K562 (cell line): ENCODE data around the gene EWSR1. TPM values are rescaled to one million over a fixed set of nuclear protein-coding genes. Genes with fewer than 3 reads are reported as not detected.

ENCODE experiments used
- ATAC-seq: fragments of 200-7000 bp; cut with Tn5 transposase; 3 replicates; pipeline ENCODE4 v1.9.1; 2020; ENCODE audit warnings: moderate library complexity
- BruUV-seq: library from RNA; stranded (reverse); fragments of 400-500 nt; replicated peaks from 2 replicates; lab custom pipeline; 2021; lab: Mats Ljungman, UMichigan
- CTCF ChIA-PET: fragments of 300-600 bp; formaldehyde crosslinking; extraction: SDS; loops from one replicate; lab custom pipeline; 2021; ENCODE audit warnings: low intra/inter-chr PET ratio; lab: Yijun Ruan, JAX
- POLR2A ChIA-PET: fragments of 300-600, 350-650 bp; sonication (Branson Sonifier 250); formaldehyde crosslinking; extraction: SDS; loops from one replicate; lab custom pipeline; 2021; ENCODE audit warnings: antibody characterized with exemption, inconsistent platforms; lab: Yijun Ruan, JAX
- DNase-seq, 4 experiments: peaks; one replicate each; pipeline versions ENCODE4 v3.0.0 to v3.0.0-alpha.2; 2011 to 2018; ENCODE audit warnings: low spot score in 3 of 4, mixed read lengths in 3 of 4; ENCODE audit errors: extremely low read depth in 1 of 4
- FAIRE-seq: peaks from 2 replicates; lab custom pipeline; 2011; peaks lifted over from hg19 to GRCh38; lab: Jason Lieb, UNC
- H2AFZ ChIP-seq: 2 replicates; pipeline ENCODE4 v1.6.0; 2011; ENCODE audit warnings: low read depth, low read length, control low read depth, inconsistent platforms
- H3K27ac ChIP-seq: fragments of 200-600 bp; 3 replicates; pipeline ENCODE4 v1.8.0; 2011; ENCODE audit warnings: low read depth, mild to moderate bottlenecking, control low read depth, inconsistent platforms, low read length, moderate library complexity, mixed read lengths; ENCODE audit errors: extremely low read depth
- H3K27me3 ChIP-seq, 2 experiments: fragments of 300-600 bp in 1 of 2; 2 replicates in 1 of 2; 3 replicates in 1 of 2; pipeline versions ENCODE4 v1.6.0 to v1.8.0; 2011; ENCODE audit warnings: inconsistent platforms in 2 of 2, low read length in 2 of 2, mild to moderate bottlenecking in 1 of 2, mixed read lengths in 1 of 2, moderate library complexity in 1 of 2; ENCODE audit not compliant: control insufficient read depth in 2 of 2, insufficient read depth in 2 of 2
- H3K36me3 ChIP-seq: fragments of 300-600 bp; 3 replicates; pipeline ENCODE4 v1.8.0; 2011; ENCODE audit warnings: mild to moderate bottlenecking, low read length, inconsistent platforms; ENCODE audit not compliant: control insufficient read depth, insufficient read depth
- H3K4me1 ChIP-seq, 2 experiments: fragments of 200-600 bp in 1 of 2; replicated peaks in 1 of 2; 2 replicates in 1 of 2; 3 replicates in 1 of 2; pipeline versions ENCODE4 v1.5.1 to v1.8.0; 2011; ENCODE audit warnings: inconsistent platforms in 2 of 2, low read length in 2 of 2, mild to moderate bottlenecking in 1 of 2, mixed read lengths in 1 of 2, moderate library complexity in 1 of 2; ENCODE audit not compliant: control insufficient read depth in 2 of 2, insufficient read depth in 2 of 2
- H3K4me2 ChIP-seq: 2 replicates; pipeline ENCODE4 v1.6.1; 2011; ENCODE audit warnings: low read length, control low read depth, inconsistent platforms, mixed read lengths; ENCODE audit not compliant: insufficient read depth
- H3K4me3 ChIP-seq: fragments of 200-600 bp; sonication (generic), shearing (Covaris generic); 2 replicates; pipeline ENCODE4 v1.5.1; 2016; ENCODE audit warnings: control low read depth, inconsistent platforms
- H3K79me2 ChIP-seq: fragments of 200-600 bp; 3 replicates; pipeline ENCODE4 v1.8.0; 2011; ENCODE audit warnings: low read length, inconsistent platforms; ENCODE audit not compliant: control insufficient read depth, insufficient read depth
- H3K9ac ChIP-seq, 2 experiments: 2 replicates each; pipeline versions ENCODE4 v1.6.0 to v1.6.1; 2011; ENCODE audit warnings: low read depth in 2 of 2, low read length in 2 of 2, control low read depth in 1 of 2, inconsistent platforms in 1 of 2, mild to moderate bottlenecking in 1 of 2, mixed read lengths in 1 of 2; ENCODE audit not compliant: insufficient read depth in 1 of 2
- H3K9me1 ChIP-seq: one replicate; pipeline ENCODE4 v1.6.0; 2011; ENCODE audit warnings: inconsistent platforms, mild to moderate bottlenecking, low read length, moderate library complexity; ENCODE audit not compliant: control insufficient read depth, insufficient read depth
- H3K9me3 ChIP-seq: replicated peaks from 2 replicates; pipeline ENCODE4 v1.5.1; 2011; ENCODE audit warnings: low read depth, low read length, inconsistent platforms; ENCODE audit not compliant: control insufficient read depth, insufficient read depth
- H4K20me1 ChIP-seq: replicated peaks from 2 replicates; pipeline ENCODE4 v1.6.1; 2011; ENCODE audit warnings: low read length, inconsistent platforms, mixed read lengths; ENCODE audit not compliant: control insufficient read depth, insufficient read depth
- HMG20B ChIP-seq: fragments of 250-450 bp; sonication (Bioruptor Pico); IDR thresholded peaks from 2 replicates; pipeline ENCODE4 v1.5.0; 2021; ENCODE audit warnings: mild to moderate bottlenecking
- HMGN3 ChIP-seq: IDR thresholded peaks from 2 replicates; pipeline ENCODE4 v1.6.1; 2011; ENCODE audit warnings: borderline replicate concordance, low read depth, mild to moderate bottlenecking, mixed read lengths, low read length; ENCODE audit not compliant: insufficient read length; ENCODE audit errors: extremely low read depth
- PHB2 ChIP-seq: fragments of 450-650 bp; IDR thresholded peaks from 2 replicates; pipeline ENCODE4 v1.6.1; 2017; ENCODE audit warnings: low read depth
- RHOXF2B ChIP-seq: fragments of 250-450 bp; sonication (Bioruptor Pico); conservative IDR thresholded peaks from 2 replicates; pipeline ENCODE4 v1.5.1; 2021
- SAP30 ChIP-seq: fragments of 200-600 bp; sonication (generic); IDR thresholded peaks from 2 replicates; pipeline ENCODE4 v1.6.1; 2012; ENCODE audit warnings: borderline replicate concordance, low read depth, mild to moderate bottlenecking, moderate library complexity, low read length, control low read depth, inconsistent platforms; ENCODE audit not compliant: insufficient read depth, poor library complexity, severe bottlenecking
- SMC3 ChIP-seq: conservative IDR thresholded peaks from 2 replicates; pipeline ENCODE4 v1.6.1; 2011; ENCODE audit warnings: low read depth, low read length, improper control_type of control experiment; ENCODE audit not compliant: insufficient read depth
- ZBED1 ChIP-seq: IDR thresholded peaks from 2 replicates; pipeline ENCODE4 v1.6.1; 2014
- ZBTB49 ChIP-seq: sonication (generic); formaldehyde crosslinking; IDR thresholded peaks from 2 replicates; pipeline ENCODE4 v1.8.0; 2022; ENCODE audit warnings: missing genetic modification reagents, mild to moderate bottlenecking, borderline replicate concordance
- ZNF282 ChIP-seq: sonication (generic); formaldehyde crosslinking; IDR thresholded peaks from 2 replicates; pipeline ENCODE4 v1.8.1; 2023; ENCODE audit warnings: missing genetic modification reagents
- ZNF57 ChIP-seq: fragments of 450-650 bp; formaldehyde crosslinking; IDR thresholded peaks from 2 replicates; pipeline ENCODE4 v1.4.0; 2020; ENCODE audit warnings: mild to moderate bottlenecking, moderate library complexity
- WGBS: fragments of 100-300 bp; shearing (Covaris generic); methylation state at CpG from one replicate; pipeline ENCODE4 v1.1.6; 2016; ENCODE audit warnings: low coverage, mixed read lengths; ENCODE audit not compliant: insufficient coverage; ENCODE audit errors: missing lambda C conversion rate; 5-methylcytosine and 5-hydroxymethylcytosine counted together
- in situ Hi-C: fragments of 300-500 bp; cut with MboI; formaldehyde crosslinking; loops from 4 replicates; pipeline ENCODE4 v1.15.0; 2018; ENCODE audit warnings: inconsistent platforms, mixed read lengths
- intact Hi-C: fragments of 100-400 bp; cut with micrococcal nuclease; formaldehyde crosslinking; loops from 2 replicates; pipeline ENCODE4 v1.14.2; 2022
- polyA plus RNA-seq, 8 experiments: library from polyadenylated mRNA; depleted of rRNA in 4 of 8; stranded (reverse) in 5 of 8; unstranded in 3 of 8; fragments of >200 nt; fragmentation: Nextera tagmentation in 2 of 8; fragmentation: Illumina TruSeq in 1 of 8; extraction: Ambion mirVana in 2 of 8; extraction: Trizol in 1 of 8; gene quantifications; 2 replicates each; pipeline versions ENCODE4 v1.2.1 to v1.2.3, GENCODE V29; 2011 to 2014; ENCODE audit warnings: inconsistent platforms in 1 of 8, missing spikeins in 1 of 8
- total RNA-seq, 7 experiments: library from RNA; depleted of rRNA in 6 of 7; stranded (reverse); fragments of >200 nt in 6 of 7; fragmentation: Illumina TruSeq in 2 of 7; extraction: Trizol in 2 of 7; gene quantifications; 2 replicates each; pipeline versions ENCODE4 v1.2.1 to v1.2.3, GENCODE V29; 2011 to 2021; ENCODE audit warnings: low replicate concordance in 1 of 7

Gene EWSR1
- total and polyA plus RNA-seq, 9 of the 15 experiments (the other 6 are each of a cell fraction or from before 2014, with no cell fraction given) = 83.3 to 450 (median 239) TPM

GRCh38 chr22:29326481-29326880, 58.4 kb downstream of the EWSR1 start:
- ATAC-seq (no peak), DNase-seq (no peak), FAIRE-seq (no peak)
- Histone ChIP-seq H3K4me3 (no peak overlapping the region), H3K9me3 (no peaks in the 10 kb centered on the region), H3K4me2 (no peak overlapping the region), H3K4me1 (peaks cover 0 to 3% of the 10 kb centered on the region in 2 experiments; a peak in 2 of 5 replicates), H3K79me2 (no peaks in the 10 kb centered on the region), H3K36me3 (peaks cover 35% of the 10 kb centered on the region; the same call in 2 of the 3 replicates), H3K27me3 (no peaks in the 10 kb centered on the region), H4K20me1 (no peaks in the 10 kb centered on the region), H2AFZ (no peak overlapping the region), H3K9me1 (no peaks in the 10 kb centered on the region), H3K27ac (no peak overlapping the region), H3K9ac (no peak overlapping the region)
- TF ChIP-seq SAP30 = no peak
- no peak for TF ChIP-seq ZNF282 (CRISPR knock-in tag)
- TF ChIP-seq ZBTB49 = no peak
- no peak for TF ChIP-seq ZNF57 (CRISPR knock-in tag)
- TF ChIP-seq PHB2 = no peak
- no peak for TF ChIP-seq HMG20B (CRISPR knock-in tag)
- no peak for TF ChIP-seq SMC3
- TF ChIP-seq RHOXF2B (CRISPR knock-in tag) = no peak
- TF ChIP-seq HMGN3 = no peak
- no peak for TF ChIP-seq ZBED1
- in situ Hi-C loops = no loop called here
- intact Hi-C loops = no loop called here
- no TSS peak for BruUV-seq
- ChIA-PET POLR2A (interaction anchor here (1.1 kb wide), 1 partner anchor 8 kb away, joined by 3 read pairs; no protein-coding TSS in a partner anchor), CTCF (no interaction called here)
- WGBS = 65% methylated on average over 8 of the region's 10 CpGs
